Astrocyte (in vitro differentiated cells and primary cell): ENCODE data around the gene THOC2. TPM values are rescaled to one million over a fixed set of nuclear protein-coding genes. Genes with fewer than 3 reads are reported as not detected.
A peak's percentile ranks its signal among the peaks of the same experiment; 100 is the strongest.

Experiments used
- DNase-seq: peaks from one replicate; pipeline ENCODE4 v3.0.0-alpha.2; 2010; ENCODE audit warnings: low read depth
- FAIRE-seq: peaks from 2 replicates; lab custom pipeline; 2011; peaks lifted over from hg19 to GRCh38; lab: Jason Lieb, UNC
- H2AFZ ChIP-seq: 2 replicates; pipeline ENCODE4 v1.6.0; 2012; ENCODE audit warnings: low read depth, low read length, inconsistent platforms
- H3K27ac ChIP-seq: 2 replicates; pipeline ENCODE4 v1.5.1; 2011; ENCODE audit warnings: low read depth, low read length, inconsistent platforms
- H3K27me3 ChIP-seq: 2 replicates; pipeline ENCODE4 v1.6.0; 2011; ENCODE audit warnings: low read length, inconsistent platforms; ENCODE audit not compliant: insufficient read depth
- H3K36me3 ChIP-seq: 2 replicates; pipeline ENCODE4 v1.5.1; 2011; ENCODE audit warnings: low read length, inconsistent platforms; ENCODE audit not compliant: insufficient read depth
- H3K4me1 ChIP-seq: 2 replicates; pipeline ENCODE4 v1.5.1; 2011; ENCODE audit warnings: low read length, inconsistent platforms; ENCODE audit not compliant: insufficient read depth
- H3K4me2 ChIP-seq: 2 replicates; pipeline ENCODE4 v1.6.0; 2012; ENCODE audit warnings: low read length, inconsistent platforms
- H3K4me3 ChIP-seq: 2 replicates; pipeline ENCODE4 v1.5.1; 2011; ENCODE audit warnings: low read depth, mild to moderate bottlenecking, low read length, inconsistent platforms; ENCODE audit not compliant: insufficient read depth
- H3K79me2 ChIP-seq: 2 replicates; pipeline ENCODE4 v1.6.0; 2012; ENCODE audit warnings: mild to moderate bottlenecking, low read length, inconsistent platforms; ENCODE audit not compliant: insufficient read depth
- H3K9ac ChIP-seq: 2 replicates; pipeline ENCODE4 v1.6.0; 2012; ENCODE audit warnings: mild to moderate bottlenecking, low read length, inconsistent platforms
- H3K9me3 ChIP-seq: 2 replicates; pipeline ENCODE4 v1.5.1; 2012; ENCODE audit warnings: low read depth, mild to moderate bottlenecking, low read length, inconsistent platforms; ENCODE audit not compliant: insufficient read depth
- H4K20me1 ChIP-seq: 2 replicates; pipeline ENCODE4 v1.6.0; 2012; ENCODE audit warnings: low read length, inconsistent platforms; ENCODE audit not compliant: insufficient read depth
- H3K27ac Mint-ChIP-seq: one replicate; pipeline ENCODE4 v1.8.0; 2021; ENCODE audit warnings: mild to moderate bottlenecking, mixed read lengths; ENCODE audit not compliant: unreplicated experiment
- H3K27me3 Mint-ChIP-seq: one replicate; pipeline ENCODE4 v1.8.0; 2021; ENCODE audit warnings: low read depth, mixed read lengths; ENCODE audit not compliant: unreplicated experiment
- H3K36me3 Mint-ChIP-seq: one replicate; pipeline ENCODE4 v1.8.0; 2021; ENCODE audit warnings: low read depth, mixed read lengths; ENCODE audit not compliant: unreplicated experiment
- H3K4me1 Mint-ChIP-seq: one replicate; pipeline ENCODE4 v1.8.0; 2021; ENCODE audit warnings: low read depth, mixed read lengths; ENCODE audit not compliant: unreplicated experiment
- H3K4me3 Mint-ChIP-seq: one replicate; pipeline ENCODE4 v1.8.0; 2021; ENCODE audit warnings: mild to moderate bottlenecking, moderate library complexity, mixed read lengths; ENCODE audit not compliant: unreplicated experiment
- H3K9me3 Mint-ChIP-seq: one replicate; pipeline ENCODE4 v1.8.0; 2021; ENCODE audit warnings: mild to moderate bottlenecking, mixed read lengths; ENCODE audit not compliant: unreplicated experiment
- CTCF ChIP-seq: IDR thresholded peaks from 2 replicates; pipeline ENCODE4 v1.5.1; 2011; ENCODE audit warnings: low read depth, mild to moderate bottlenecking, inconsistent platforms, low read length, moderate library complexity; ENCODE audit not compliant: insufficient read depth
- EZH2 ChIP-seq: IDR thresholded peaks from 2 replicates; pipeline ENCODE4 v1.6.1; 2012; ENCODE audit warnings: mild to moderate bottlenecking, low read length, inconsistent platforms; ENCODE audit not compliant: insufficient read depth
- total RNA-seq: library from RNA; stranded (reverse); gene quantifications from 2 replicates; pipeline ENCODE4 v1.2.1, GENCODE V29; 2021

THOC2 gene
- total RNA-seq, 1 donor from 2014 or later, result 64.8 TPM

GRCh38 chrX:123756320-123756719 lies 23.5 kb upstream of the THOC2 start:
- H3K4me1 ChIP-seq, result no peaks in the 10 kb centered on the region
- no peaks in the 10 kb centered on the region for H3K36me3 ChIP-seq
- H2AFZ ChIP-seq, result no peak overlapping the region
- no peaks in the 10 kb centered on the region for H3K4me1 Mint-ChIP-seq
- H4K20me1 ChIP-seq, result no peaks in the 10 kb centered on the region
- H3K9me3 Mint-ChIP-seq, result peaks cover 6% of the 10 kb centered on the region
- H3K27me3 ChIP-seq, result no peaks in the 10 kb centered on the region
- H3K9ac ChIP-seq, result no peak overlapping the region
- no peaks in the 10 kb centered on the region for H3K36me3 Mint-ChIP-seq
- H3K27ac ChIP-seq, result no peak overlapping the region
- no peak overlapping the region for H3K4me3 Mint-ChIP-seq
- no peaks in the 10 kb centered on the region for H3K79me2 ChIP-seq
- peak; percentile 60 for FAIRE-seq
- no peaks in the 10 kb centered on the region for H3K9me3 ChIP-seq
- no peak overlapping the region for H3K4me2 ChIP-seq
- no peak for TF ChIP-seq CTCF
- peak; percentile 58 for DNase-seq
- H3K27me3 Mint-ChIP-seq, result no peaks in the 10 kb centered on the region
- H3K27ac Mint-ChIP-seq, result no peak overlapping the region
- no peak overlapping the region for H3K4me3 ChIP-seq

GRCh38 chrX:123755107-123755506 lies 22.3 kb upstream of the THOC2 start:
- Mint-ChIP-seq H3K4me3 (no peak overlapping the region), H3K4me1 (no peaks in the 10 kb centered on the region), H3K27ac (no peak overlapping the region), H3K27me3 (no peaks in the 10 kb centered on the region), H3K9me3 (peaks cover 6% of the 10 kb centered on the region), H3K36me3 (no peaks in the 10 kb centered on the region)
- no peak overlapping the region for H3K4me3 ChIP-seq
- H4K20me1 ChIP-seq, result no peaks in the 10 kb centered on the region
- H3K9ac ChIP-seq, result no peak overlapping the region
- H3K27me3 ChIP-seq, result no peaks in the 10 kb centered on the region
- no peaks in the 10 kb centered on the region for H3K9me3 ChIP-seq
- no peaks in the 10 kb centered on the region for H3K79me2 ChIP-seq
- no peak overlapping the region for H2AFZ ChIP-seq
- TF ChIP-seq CTCF (no peak), EZH2 (no peak)
- peak; percentile 67 for FAIRE-seq
- DNase-seq, result no peak
- no peaks in the 10 kb centered on the region for H3K4me1 ChIP-seq
- no peaks in the 10 kb centered on the region for H3K36me3 ChIP-seq
- no peak overlapping the region for H3K27ac ChIP-seq
- H3K4me2 ChIP-seq, result no peak overlapping the region

- Mint-ChIP-seq H3K27ac (no peak overlapping the region), H3K4me1 (no peaks in the 10 kb centered on the region), H3K36me3 (no peaks in the 10 kb centered on the region), H3K9me3 (peaks cover 6% of the 10 kb centered on the region), H3K4me3 (no peak overlapping the region), H3K27me3 (no peaks in the 10 kb centered on the region)
- H3K79me2 ChIP-seq, result no peaks in the 10 kb centered on the region
- H3K36me3 ChIP-seq, result no peaks in the 10 kb centered on the region
- TF ChIP-seq CTCF (no peak), EZH2 (no peak)
- no peak overlapping the region for H2AFZ ChIP-seq
- H3K4me1 ChIP-seq, result no peaks in the 10 kb centered on the region
- DNase-seq, result no peak
- H3K9me3 ChIP-seq, result no peaks in the 10 kb centered on the region
- H3K4me3 ChIP-seq, result no peak overlapping the region
- no peak overlapping the region for H3K27ac ChIP-seq
- H3K9ac ChIP-seq, result no peak overlapping the region
- no peaks in the 10 kb centered on the region for H3K27me3 ChIP-seq
- H3K4me2 ChIP-seq, result no peak overlapping the region
- H4K20me1 ChIP-seq, result no peaks in the 10 kb centered on the region
- FAIRE-seq, result no peak
Observed at GRCh38 chrX:123753656-123754350, 21.0 kb upstream of the THOC2 start.
